Brain microvascular endothelial cell (primary cell): ENCODE measurements around the gene TOR3A.

Source experiments
- DNase-seq: peaks from one replicate; pipeline ENCODE4 v3.0.0-alpha.2; 2020
- H3K27ac ChIP-seq: fragments of 250-450 bp; sonication (Bioruptor Pico); 2 replicates; pipeline ENCODE4 v1.5.1; 2020; ENCODE audit warnings: mild to moderate bottlenecking, moderate library complexity
- H3K27me3 ChIP-seq: fragments of 250-450 bp; sonication (Bioruptor Pico); replicated peaks from 2 replicates; pipeline ENCODE4 v1.5.1; 2020; ENCODE audit warnings: mild to moderate bottlenecking
- H3K36me3 ChIP-seq: fragments of 250-450 bp; sonication (Bioruptor Pico); replicated peaks from 2 replicates; pipeline ENCODE4 v1.5.1; 2020; ENCODE audit warnings: mild to moderate bottlenecking
- H3K4me3 ChIP-seq: 2 replicates; pipeline ENCODE4 v1.5.1; 2011; ENCODE audit warnings: low read depth, mild to moderate bottlenecking, control low read depth, low read length, moderate library complexity
- CTCF ChIP-seq: IDR thresholded peaks from 2 replicates; pipeline ENCODE4 v1.5.1; 2011; ENCODE audit warnings: low read depth, mild to moderate bottlenecking, moderate library complexity, low read length, control low read depth, inconsistent platforms; ENCODE audit errors: missing control alignments
- in situ Hi-C: cut with HindIII; loops from 2 replicates; pipeline ENCODE4 v1.10.0; 2017; ENCODE audit warnings: low sequenced_read_pairs, low pct_ligation_motif_present

The TOR3A gene

GRCh38 chr1:179143322-179143721, 61.5 kb downstream of the TOR3A start:
- H3K4me3 ChIP-seq = no peak overlapping the region
- in situ Hi-C loops = no loop called here
- DNase-seq = peak; percentile 65
- H3K36me3 ChIP-seq = peaks cover 13% of the 10 kb centered on the region
- TF ChIP-seq CTCF = no peak
- H3K27ac ChIP-seq = peak overlapping the region; percentile 95
- H3K27me3 ChIP-seq = no peaks in the 10 kb centered on the region

- H3K36me3 ChIP-seq = peaks cover 11% of the 10 kb centered on the region
- in situ Hi-C loops = no loop called here
- TF ChIP-seq CTCF = no peak
- H3K27ac ChIP-seq = peak overlapping the region; percentile 95
- DNase-seq = no peak
- H3K27me3 ChIP-seq = no peaks in the 10 kb centered on the region
- H3K4me3 ChIP-seq = no peak overlapping the region
Observed at GRCh38 chr1:179144626-179145025, 62.8 kb downstream of the TOR3A start.

- DNase-seq = no peak
- Histone ChIP-seq H3K27ac (no peak overlapping the region), H3K4me3 (no peak overlapping the region), H3K27me3 (no peaks in the 10 kb centered on the region), H3K36me3 (peaks cover 3% of the 10 kb centered on the region)
- no peak for TF ChIP-seq CTCF
- in situ Hi-C loops = no loop called here
Observed at GRCh38 chr1:179145521-179145920, 63.7 kb downstream of the TOR3A start.
